Neural cell (in vitro differentiated cells): ENCODE results near the gene CCP110. TPM values are rescaled to one million over a fixed set of nuclear protein-coding genes. Genes with fewer than 3 reads are reported as not detected.

Experiments used
- H2AFZ ChIP-seq: fragments of 200-600, 300-800 bp; sonication (generic), shearing (Covaris generic); 2 replicates; pipeline ENCODE4 v1.6.0; 2014; ENCODE audit warnings: low read depth, mild to moderate bottlenecking, antibody characterized with exemption, low read length, moderate library complexity
- H3F3A ChIP-seq: fragments of 200-600 bp; shearing (Covaris generic); 2 replicates; pipeline ENCODE4 v1.6.1; 2016; ENCODE audit warnings: mild to moderate bottlenecking, moderate library complexity, mixed read lengths, antibody characterized with exemption, low read length; ENCODE audit not compliant: insufficient read depth, poor library complexity, severe bottlenecking
- H3K27ac ChIP-seq: fragments of 200-600, 300-800 bp; sonication (generic), shearing (Covaris generic); 2 replicates; pipeline ENCODE4 v1.5.1; 2014; ENCODE audit warnings: mild to moderate bottlenecking, low read length, moderate library complexity
- H3K27me3 ChIP-seq: fragments of 300-800, 200-600 bp; sonication (generic), shearing (Covaris generic); 2 replicates; pipeline ENCODE4 v1.6.0; 2014; ENCODE audit warnings: mild to moderate bottlenecking, low read depth, low read length, moderate library complexity; ENCODE audit not compliant: insufficient read depth
- H3K36me3 ChIP-seq: fragments of 300-800, 200-600 bp; sonication (generic), shearing (Covaris generic); 2 replicates; pipeline ENCODE4 v1.5.1; 2014; ENCODE audit warnings: mild to moderate bottlenecking, antibody characterized with exemption, low read length, moderate library complexity; ENCODE audit not compliant: insufficient read depth
- H3K4me2 ChIP-seq: fragments of 300-800, 200-600 bp; sonication (generic), shearing (Covaris generic); 2 replicates; pipeline ENCODE4 v1.6.0; 2014; ENCODE audit warnings: mild to moderate bottlenecking, low read length
- H3K4me3 ChIP-seq: fragments of 300-800, 200-600 bp; sonication (generic), shearing (Covaris generic); 2 replicates; pipeline ENCODE4 v1.5.1; 2014; ENCODE audit warnings: mild to moderate bottlenecking, low read length, moderate library complexity
- H3K79me2 ChIP-seq: fragments of 200-600 bp; shearing (Covaris generic); replicated peaks from 2 replicates; pipeline ENCODE4 v1.6.0; 2014; ENCODE audit warnings: mild to moderate bottlenecking, low read length, moderate library complexity; ENCODE audit not compliant: insufficient read depth
- H3K9ac ChIP-seq: fragments of 300-800, 200-600 bp; sonication (generic), shearing (Covaris generic); 2 replicates; pipeline ENCODE4 v1.6.1; 2016; ENCODE audit warnings: mild to moderate bottlenecking, low read length, mixed read lengths
- H3K9me2 ChIP-seq: fragments of 200-600 bp; shearing (Covaris generic); 2 replicates; pipeline ENCODE4 v1.6.1; 2016; ENCODE audit warnings: mild to moderate bottlenecking, low read length, mixed read lengths; ENCODE audit not compliant: insufficient read depth
- H3K9me3 ChIP-seq: fragments of 200-600, 300-800 bp; sonication (generic), shearing (Covaris generic); 2 replicates; pipeline ENCODE4 v1.6.1; 2016; ENCODE audit warnings: mild to moderate bottlenecking, mixed run types, low read length, moderate library complexity, mixed read lengths
- H4K20me1 ChIP-seq: fragments of 200-600 bp; shearing (Covaris generic); 2 replicates; pipeline ENCODE4 v1.6.1; 2016; ENCODE audit warnings: mild to moderate bottlenecking, mixed run types; ENCODE audit not compliant: insufficient read depth
- EP300 ChIP-seq: fragments of 450-650 bp; conservative IDR thresholded peaks from 2 replicates; pipeline ENCODE4 v1.6.1; 2014; ENCODE audit warnings: antibody characterized with exemption, mild to moderate bottlenecking, moderate library complexity; ENCODE audit not compliant: poor library complexity, severe bottlenecking
- EZH2 ChIP-seq: fragments of 200-600, 300-800 bp; shearing (Covaris generic), sonication (generic); IDR thresholded peaks from 2 replicates; pipeline ENCODE4 v1.6.1; 2014; ENCODE audit warnings: antibody characterized with exemption, low read length, borderline replicate concordance, mild to moderate bottlenecking; ENCODE audit not compliant: insufficient read depth, poor library complexity, severe bottlenecking
- MXI1 ChIP-seq: fragments of 450-650 bp; conservative IDR thresholded peaks from 2 replicates; pipeline ENCODE4 v1.6.1; 2014; ENCODE audit warnings: antibody characterized with exemption, mild to moderate bottlenecking; ENCODE audit not compliant: poor library complexity, severe bottlenecking
- POLR2AphosphoS5 ChIP-seq: IDR thresholded peaks from 2 replicates; pipeline ENCODE4 v1.6.1; 2012
- RAD21 ChIP-seq: fragments of 450-650 bp; conservative IDR thresholded peaks from 2 replicates; pipeline ENCODE4 v1.6.1; 2014; ENCODE audit warnings: antibody characterized with exemption, mild to moderate bottlenecking, moderate library complexity
- SMC3 ChIP-seq: fragments of 450-650 bp; conservative IDR thresholded peaks from 2 replicates; pipeline ENCODE4 v1.6.1; 2014; ENCODE audit warnings: antibody characterized with exemption, mild to moderate bottlenecking, moderate library complexity; ENCODE audit not compliant: poor library complexity
- TAF1 ChIP-seq: IDR thresholded peaks from 2 replicates; pipeline ENCODE4 v1.6.1; 2012; ENCODE audit warnings: low read depth
- polyA plus RNA-seq: library from polyadenylated mRNA; depleted of rRNA; stranded (reverse); fragments of >200 nt; gene quantifications from 2 replicates; pipeline ENCODE4 v1.2.3, GENCODE V29; 2014
- TF ChIP-seq, protein P1 (sequence below): fragments of 450-650 bp; IDR thresholded peaks from 2 replicates; pipeline ENCODE4 v1.5.1; 2014; ENCODE audit warnings: antibody characterized with exemption, mild to moderate bottlenecking, moderate library complexity; ENCODE audit not compliant: poor library complexity, severe bottlenecking
- TF ChIP-seq, protein P2 (sequence below): IDR thresholded peaks from 2 replicates; pipeline ENCODE4 v1.6.1; 2012; ENCODE audit warnings: borderline replicate concordance

Gene CCP110
- polyA plus RNA-seq, 1 donor from 2014 or later = 40.3 TPM

DNA sequence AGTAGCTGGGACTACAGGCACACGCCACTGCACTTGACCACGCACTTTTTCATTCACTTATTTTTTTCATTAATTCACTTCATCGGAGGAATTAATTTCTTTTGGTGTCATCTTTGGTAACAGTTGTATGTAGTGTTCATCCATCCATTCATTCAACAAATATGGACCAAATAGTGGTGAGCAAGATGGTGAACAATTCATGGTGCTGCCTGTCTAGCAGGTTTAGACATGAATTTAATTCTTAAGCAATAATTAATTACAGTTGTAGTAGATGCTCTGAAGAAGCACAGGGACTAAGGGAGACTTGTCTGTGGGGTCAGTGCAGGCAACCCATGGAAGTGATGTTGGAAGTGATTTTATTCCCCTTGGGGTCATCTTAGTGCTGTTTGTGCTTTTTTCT, 24.3 kb upstream of the CCP110 start:
- H3K9me2 ChIP-seq = no peaks in the 10 kb centered on the region
- H3K36me3 ChIP-seq = peaks cover 9% of the 10 kb centered on the region
- H3K27ac ChIP-seq = no peak overlapping the region
- no peaks in the 10 kb centered on the region for H3K9me3 ChIP-seq
- TF ChIP-seq SMC3 = no peak
- no peak for TF ChIP-seq EZH2
- TF ChIP-seq MXI1 = no peak
- TF ChIP-seq, protein P1, sequence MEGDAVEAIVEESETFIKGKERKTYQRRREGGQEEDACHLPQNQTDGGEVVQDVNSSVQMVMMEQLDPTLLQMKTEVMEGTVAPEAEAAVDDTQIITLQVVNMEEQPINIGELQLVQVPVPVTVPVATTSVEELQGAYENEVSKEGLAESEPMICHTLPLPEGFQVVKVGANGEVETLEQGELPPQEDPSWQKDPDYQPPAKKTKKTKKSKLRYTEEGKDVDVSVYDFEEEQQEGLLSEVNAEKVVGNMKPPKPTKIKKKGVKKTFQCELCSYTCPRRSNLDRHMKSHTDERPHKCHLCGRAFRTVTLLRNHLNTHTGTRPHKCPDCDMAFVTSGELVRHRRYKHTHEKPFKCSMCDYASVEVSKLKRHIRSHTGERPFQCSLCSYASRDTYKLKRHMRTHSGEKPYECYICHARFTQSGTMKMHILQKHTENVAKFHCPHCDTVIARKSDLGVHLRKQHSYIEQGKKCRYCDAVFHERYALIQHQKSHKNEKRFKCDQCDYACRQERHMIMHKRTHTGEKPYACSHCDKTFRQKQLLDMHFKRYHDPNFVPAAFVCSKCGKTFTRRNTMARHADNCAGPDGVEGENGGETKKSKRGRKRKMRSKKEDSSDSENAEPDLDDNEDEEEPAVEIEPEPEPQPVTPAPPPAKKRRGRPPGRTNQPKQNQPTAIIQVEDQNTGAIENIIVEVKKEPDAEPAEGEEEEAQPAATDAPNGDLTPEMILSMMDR = no peak
- TF ChIP-seq, protein P2, sequence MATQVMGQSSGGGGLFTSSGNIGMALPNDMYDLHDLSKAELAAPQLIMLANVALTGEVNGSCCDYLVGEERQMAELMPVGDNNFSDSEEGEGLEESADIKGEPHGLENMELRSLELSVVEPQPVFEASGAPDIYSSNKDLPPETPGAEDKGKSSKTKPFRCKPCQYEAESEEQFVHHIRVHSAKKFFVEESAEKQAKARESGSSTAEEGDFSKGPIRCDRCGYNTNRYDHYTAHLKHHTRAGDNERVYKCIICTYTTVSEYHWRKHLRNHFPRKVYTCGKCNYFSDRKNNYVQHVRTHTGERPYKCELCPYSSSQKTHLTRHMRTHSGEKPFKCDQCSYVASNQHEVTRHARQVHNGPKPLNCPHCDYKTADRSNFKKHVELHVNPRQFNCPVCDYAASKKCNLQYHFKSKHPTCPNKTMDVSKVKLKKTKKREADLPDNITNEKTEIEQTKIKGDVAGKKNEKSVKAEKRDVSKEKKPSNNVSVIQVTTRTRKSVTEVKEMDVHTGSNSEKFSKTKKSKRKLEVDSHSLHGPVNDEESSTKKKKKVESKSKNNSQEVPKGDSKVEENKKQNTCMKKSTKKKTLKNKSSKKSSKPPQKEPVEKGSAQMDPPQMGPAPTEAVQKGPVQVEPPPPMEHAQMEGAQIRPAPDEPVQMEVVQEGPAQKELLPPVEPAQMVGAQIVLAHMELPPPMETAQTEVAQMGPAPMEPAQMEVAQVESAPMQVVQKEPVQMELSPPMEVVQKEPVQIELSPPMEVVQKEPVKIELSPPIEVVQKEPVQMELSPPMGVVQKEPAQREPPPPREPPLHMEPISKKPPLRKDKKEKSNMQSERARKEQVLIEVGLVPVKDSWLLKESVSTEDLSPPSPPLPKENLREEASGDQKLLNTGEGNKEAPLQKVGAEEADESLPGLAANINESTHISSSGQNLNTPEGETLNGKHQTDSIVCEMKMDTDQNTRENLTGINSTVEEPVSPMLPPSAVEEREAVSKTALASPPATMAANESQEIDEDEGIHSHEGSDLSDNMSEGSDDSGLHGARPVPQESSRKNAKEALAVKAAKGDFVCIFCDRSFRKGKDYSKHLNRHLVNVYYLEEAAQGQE = no peak
- no peak for TF ChIP-seq POLR2AphosphoS5
- TF ChIP-seq EP300 = no peak
- TF ChIP-seq RAD21 = no peak
- TF ChIP-seq TAF1 = no peak
- H3K4me3 ChIP-seq = no peak overlapping the region
- no peaks in the 10 kb centered on the region for H3F3A ChIP-seq
- H3K27me3 ChIP-seq = no peaks in the 10 kb centered on the region
- H3K79me2 ChIP-seq = no peaks in the 10 kb centered on the region
- no peak overlapping the region for H3K9ac ChIP-seq
- no peak overlapping the region for H2AFZ ChIP-seq
- H3K4me2 ChIP-seq = no peak overlapping the region
- H4K20me1 ChIP-seq = no peaks in the 10 kb centered on the region

DNA sequence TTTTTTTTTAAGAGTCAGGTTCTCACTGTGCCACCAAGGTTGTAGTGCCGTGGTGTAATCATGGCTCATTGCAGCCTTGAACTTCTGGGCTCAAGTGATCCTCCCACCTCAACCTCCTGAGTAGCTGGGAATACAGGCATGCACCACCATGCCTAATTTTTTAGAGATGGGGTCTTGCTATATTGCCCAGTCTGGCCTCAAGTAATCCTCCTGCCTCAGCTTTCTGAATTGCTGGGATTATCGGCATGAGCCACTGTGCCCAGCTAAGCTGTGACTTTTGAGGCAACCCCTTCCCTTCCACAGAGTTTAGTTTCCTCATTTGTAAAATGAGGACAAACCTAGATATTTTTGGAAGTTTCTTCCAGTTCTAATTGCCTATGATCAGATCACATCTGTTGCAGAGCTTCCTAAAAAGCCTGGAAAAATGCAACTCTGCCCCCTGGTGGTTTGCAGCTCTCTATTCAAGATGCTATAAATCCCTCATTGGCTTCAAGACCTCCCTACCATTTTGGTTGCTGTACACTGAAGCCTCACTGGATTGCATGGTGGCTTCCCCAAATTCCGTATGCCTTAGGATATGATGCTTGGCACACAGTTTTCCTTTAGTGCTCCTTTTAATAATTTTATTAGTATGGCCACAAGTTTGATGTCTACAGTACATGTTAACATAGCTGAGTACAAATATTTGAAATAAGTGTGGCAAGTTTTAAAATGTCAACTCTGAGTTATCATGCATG, 21.2 kb upstream of the CCP110 start:
- TF ChIP-seq RAD21 = peak; percentile 67
- TF ChIP-seq, protein P1 = peak; percentile 70
- no peak for TF ChIP-seq POLR2AphosphoS5
- peak; percentile 74 for TF ChIP-seq SMC3
- H3K36me3 ChIP-seq = peaks cover 9% of the 10 kb centered on the region

More for the DNA sequence above, 21.2 kb upstream of the CCP110 start:
- Histone ChIP-seq H3K27me3 (no peaks in the 10 kb centered on the region), H3K4me3 (no peak overlapping the region), H4K20me1 (no peaks in the 10 kb centered on the region), H3K79me2 (no peaks in the 10 kb centered on the region), H3K9ac (no peak overlapping the region), H3K27ac (no peak overlapping the region), H2AFZ (no peak overlapping the region), H3F3A (no peaks in the 10 kb centered on the region), H3K9me2 (no peaks in the 10 kb centered on the region), H3K4me2 (no peak overlapping the region), H3K9me3 (no peaks in the 10 kb centered on the region)
